AG09319 (cell line): ENCODE measurements around the gene GNG13.

Experiments used
- DNase-seq: peaks from one replicate; pipeline ENCODE4 v3.0.0-alpha.2; 2010; ENCODE audit warnings: low read depth; ENCODE audit errors: extremely low read depth
- TF ChIP-seq, protein P1 (sequence below): IDR thresholded peaks from 2 replicates; pipeline ENCODE4 v1.5.1; 2011; ENCODE audit warnings: low read depth, mild to moderate bottlenecking, inconsistent platforms, low read length, moderate library complexity

The GNG13 gene

GRCh38 chr16:843771-844170 is 43.2 kb upstream of the GNG13 start:
- TF ChIP-seq, protein P1, sequence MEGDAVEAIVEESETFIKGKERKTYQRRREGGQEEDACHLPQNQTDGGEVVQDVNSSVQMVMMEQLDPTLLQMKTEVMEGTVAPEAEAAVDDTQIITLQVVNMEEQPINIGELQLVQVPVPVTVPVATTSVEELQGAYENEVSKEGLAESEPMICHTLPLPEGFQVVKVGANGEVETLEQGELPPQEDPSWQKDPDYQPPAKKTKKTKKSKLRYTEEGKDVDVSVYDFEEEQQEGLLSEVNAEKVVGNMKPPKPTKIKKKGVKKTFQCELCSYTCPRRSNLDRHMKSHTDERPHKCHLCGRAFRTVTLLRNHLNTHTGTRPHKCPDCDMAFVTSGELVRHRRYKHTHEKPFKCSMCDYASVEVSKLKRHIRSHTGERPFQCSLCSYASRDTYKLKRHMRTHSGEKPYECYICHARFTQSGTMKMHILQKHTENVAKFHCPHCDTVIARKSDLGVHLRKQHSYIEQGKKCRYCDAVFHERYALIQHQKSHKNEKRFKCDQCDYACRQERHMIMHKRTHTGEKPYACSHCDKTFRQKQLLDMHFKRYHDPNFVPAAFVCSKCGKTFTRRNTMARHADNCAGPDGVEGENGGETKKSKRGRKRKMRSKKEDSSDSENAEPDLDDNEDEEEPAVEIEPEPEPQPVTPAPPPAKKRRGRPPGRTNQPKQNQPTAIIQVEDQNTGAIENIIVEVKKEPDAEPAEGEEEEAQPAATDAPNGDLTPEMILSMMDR, result no peak
- DNase-seq, result no peak

- TF ChIP-seq, protein P1, result no peak
- no peak for DNase-seq
These were observed 42.4 kb upstream of the GNG13 start for GRCh38 chr16:842711-843560.

- no peak for DNase-seq
- TF ChIP-seq, protein P1, result no peak
These were observed 41.5 kb upstream of the GNG13 start for GRCh38 chr16:842061-842476.

GRCh38 chr16:841455-842060 is 41.0 kb upstream of the GNG13 start:
- TF ChIP-seq, protein P1, result no peak
- no peak for DNase-seq

- TF ChIP-seq, protein P1, result no peak
- no peak for DNase-seq
These were observed 40.3 kb upstream of the GNG13 start for GRCh38 chr16:840561-841454.

- TF ChIP-seq, protein P1, result no peak
- DNase-seq, result no peak
These were observed 39.3 kb upstream of the GNG13 start for GRCh38 chr16:839643-840408.
